Thyroid gland (tissue), 4 donors: ENCODE data around the gene SLC36A3.

Experiments used
- POLR2A ChIP-seq, 2 donors: fragments of 450-650 bp; IDR thresholded peaks; one replicate each; pipeline ENCODE4 v1.6.1; 2017; ENCODE audit warnings: antibody characterized with exemption in 2 of 2, mild to moderate bottlenecking in 2 of 2, moderate library complexity in 1 of 2
- TF ChIP-seq, protein P1 (sequence below), 6 experiments: fragments of 200-600 bp in 3 of 6; fragments of 450-650 bp in 3 of 6; sonication (generic) in 3 of 6; IDR thresholded peaks; one replicate each; pipeline ENCODE4 v1.5.1; 2016 to 2019; ENCODE audit warnings: antibody characterized with exemption in 6 of 6, mild to moderate bottlenecking in 2 of 6, inconsistent platforms in 1 of 6, moderate library complexity in 1 of 6

- TF ChIP-seq, protein P1, sequence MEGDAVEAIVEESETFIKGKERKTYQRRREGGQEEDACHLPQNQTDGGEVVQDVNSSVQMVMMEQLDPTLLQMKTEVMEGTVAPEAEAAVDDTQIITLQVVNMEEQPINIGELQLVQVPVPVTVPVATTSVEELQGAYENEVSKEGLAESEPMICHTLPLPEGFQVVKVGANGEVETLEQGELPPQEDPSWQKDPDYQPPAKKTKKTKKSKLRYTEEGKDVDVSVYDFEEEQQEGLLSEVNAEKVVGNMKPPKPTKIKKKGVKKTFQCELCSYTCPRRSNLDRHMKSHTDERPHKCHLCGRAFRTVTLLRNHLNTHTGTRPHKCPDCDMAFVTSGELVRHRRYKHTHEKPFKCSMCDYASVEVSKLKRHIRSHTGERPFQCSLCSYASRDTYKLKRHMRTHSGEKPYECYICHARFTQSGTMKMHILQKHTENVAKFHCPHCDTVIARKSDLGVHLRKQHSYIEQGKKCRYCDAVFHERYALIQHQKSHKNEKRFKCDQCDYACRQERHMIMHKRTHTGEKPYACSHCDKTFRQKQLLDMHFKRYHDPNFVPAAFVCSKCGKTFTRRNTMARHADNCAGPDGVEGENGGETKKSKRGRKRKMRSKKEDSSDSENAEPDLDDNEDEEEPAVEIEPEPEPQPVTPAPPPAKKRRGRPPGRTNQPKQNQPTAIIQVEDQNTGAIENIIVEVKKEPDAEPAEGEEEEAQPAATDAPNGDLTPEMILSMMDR (IDR thresholded peaks at IDR 0.05): no peak
- no peak for TF ChIP-seq POLR2A (IDR thresholded peaks at IDR 0.05)
Measured at GRCh38 chr5:151285683-151286082, 17.9 kb downstream of the SLC36A3 start.
